ENCODE measurements around the gene FGF12.

Gene FGF12

GRCh38 chr3:192177383-192177782 lies 550.0 kb downstream of the FGF12 start:
- Mint-ChIP-seq H3K27me3 (no peaks in the 10 kb centered on the region), H3K27ac (no peak overlapping the region), H3K4me1 (no peaks in the 10 kb centered on the region), H3K9me3 (peaks cover 3 to 4% of the 10 kb centered on the region in 2 donors), H3K4me3 (no peak overlapping the region), H3K36me3 (no peaks in the 10 kb centered on the region)
- no peak for ATAC-seq (replicated peaks)
- no peak for DNase-seq

- peaks cover 3 to 4% of the 10 kb centered on the region in 2 donors for H3K9me3 Mint-ChIP-seq
- no peaks in the 10 kb centered on the region for H3K4me1 Mint-ChIP-seq
- no peaks in the 10 kb centered on the region for H3K27me3 Mint-ChIP-seq
- H3K27ac Mint-ChIP-seq = no peak overlapping the region
- ATAC-seq (replicated peaks) (no peak), DNase-seq (no peak)
- no peak overlapping the region for H3K4me3 Mint-ChIP-seq
- no peaks in the 10 kb centered on the region for H3K36me3 Mint-ChIP-seq
Measured at GRCh38 chr3:192174283-192174682, 553.1 kb downstream of the FGF12 start.

- Mint-ChIP-seq H3K4me1 (no peaks in the 10 kb centered on the region), H3K36me3 (no peaks in the 10 kb centered on the region), H3K4me3 (no peak overlapping the region), H3K27me3 (no peaks in the 10 kb centered on the region), H3K9me3 (peaks cover 3 to 4% of the 10 kb centered on the region in 2 donors), H3K27ac (no peak overlapping the region)
- ATAC-seq (replicated peaks) (no peak), DNase-seq (no peak)
Measured at GRCh38 chr3:192171213-192171612, 556.1 kb downstream of the FGF12 start.

- no peak overlapping the region for H3K4me3 Mint-ChIP-seq
Measured at GRCh38 chr3:192170659-192171058, 556.7 kb downstream of the FGF12 start.

GRCh38 chr3:192170031-192170430 lies 557.3 kb downstream of the FGF12 start:
- no peaks in the 10 kb centered on the region for H3K4me1 Mint-ChIP-seq
- DNase-seq = no peak

More at GRCh38 chr3:192170659-192171058, 556.7 kb downstream of the FGF12 start:
- DNase-seq (no peak), ATAC-seq (replicated peaks) (no peak)
- no peaks in the 10 kb centered on the region for H3K36me3 Mint-ChIP-seq
- no peaks in the 10 kb centered on the region for H3K27me3 Mint-ChIP-seq
- H3K4me1 Mint-ChIP-seq = no peaks in the 10 kb centered on the region
- no peak overlapping the region for H3K27ac Mint-ChIP-seq
- peaks cover 1 to 2% of the 10 kb centered on the region in 2 donors for H3K9me3 Mint-ChIP-seq

GRCh38 chr3:192169332-192169915 lies 557.9 kb downstream of the FGF12 start:
- DNase-seq (no peak), ATAC-seq (replicated peaks) (no peak)
- no peaks in the 10 kb centered on the region for H3K27me3 Mint-ChIP-seq
- H3K4me1 Mint-ChIP-seq = no peaks in the 10 kb centered on the region
- no peaks in the 10 kb centered on the region for H3K9me3 Mint-ChIP-seq
- no peaks in the 10 kb centered on the region for H3K36me3 Mint-ChIP-seq
- H3K27ac Mint-ChIP-seq = no peak overlapping the region
- no peak overlapping the region for H3K4me3 Mint-ChIP-seq

More at GRCh38 chr3:192170031-192170430, 557.3 kb downstream of the FGF12 start:
- H3K27me3 Mint-ChIP-seq = no peaks in the 10 kb centered on the region
- no peak for ATAC-seq (replicated peaks)
- H3K9me3 Mint-ChIP-seq = no peaks in the 10 kb centered on the region
- no peaks in the 10 kb centered on the region for H3K36me3 Mint-ChIP-seq
- no peak overlapping the region for H3K4me3 Mint-ChIP-seq
- H3K27ac Mint-ChIP-seq = no peak overlapping the region

- H3K36me3 Mint-ChIP-seq = no peaks in the 10 kb centered on the region
- no peak overlapping the region for H3K4me3 Mint-ChIP-seq
- H3K9me3 Mint-ChIP-seq = no peaks in the 10 kb centered on the region
- H3K27ac Mint-ChIP-seq = no peak overlapping the region
- H3K4me1 Mint-ChIP-seq = no peaks in the 10 kb centered on the region
- DNase-seq (no peak), ATAC-seq (replicated peaks) (no peak)
- H3K27me3 Mint-ChIP-seq = no peaks in the 10 kb centered on the region
Measured at GRCh38 chr3:192168202-192168601, 559.1 kb downstream of the FGF12 start.

GRCh38 chr3:192165552-192165951 lies 561.8 kb downstream of the FGF12 start:
- Mint-ChIP-seq H3K36me3 (no peaks in the 10 kb centered on the region), H3K4me1 (no peaks in the 10 kb centered on the region), H3K9me3 (no peaks in the 10 kb centered on the region), H3K27me3 (no peaks in the 10 kb centered on the region), H3K27ac (no peak overlapping the region), H3K4me3 (no peak overlapping the region)
- DNase-seq = no peak
- no peak for ATAC-seq (replicated peaks)

GRCh38 chr3:192161661-192162060 lies 565.7 kb downstream of the FGF12 start:
- Mint-ChIP-seq H3K4me1 (no peaks in the 10 kb centered on the region), H3K27me3 (peaks cover 3 to 4% of the 10 kb centered on the region in 2 donors), H3K9me3 (no peaks in the 10 kb centered on the region), H3K27ac (no peak overlapping the region), H3K4me3 (no peak overlapping the region), H3K36me3 (no peaks in the 10 kb centered on the region)
- DNase-seq (no peak), ATAC-seq (replicated peaks) (no peak)

GRCh38 chr3:192156382-192156781 lies 571.0 kb downstream of the FGF12 start:
- Mint-ChIP-seq H3K9me3 (no peaks in the 10 kb centered on the region), H3K27ac (no peak overlapping the region), H3K4me1 (no peaks in the 10 kb centered on the region), H3K4me3 (no peak overlapping the region), H3K27me3 (peaks cover 5 to 6% of the 10 kb centered on the region in 2 donors), H3K36me3 (no peaks in the 10 kb centered on the region)
- ATAC-seq (replicated peaks) = no peak
- no peak for DNase-seq

GRCh38 chr3:192155194-192155593 lies 572.1 kb downstream of the FGF12 start:
- Mint-ChIP-seq H3K36me3 (no peaks in the 10 kb centered on the region), H3K27ac (no peak overlapping the region), H3K27me3 (peaks cover 5 to 6% of the 10 kb centered on the region in 2 donors), H3K4me1 (no peaks in the 10 kb centered on the region), H3K9me3 (no peaks in the 10 kb centered on the region), H3K4me3 (no peak overlapping the region)
- DNase-seq (no peak), ATAC-seq (replicated peaks) (no peak)

GRCh38 chr3:192133271-192133670 lies 594.1 kb downstream of the FGF12 start:
- Mint-ChIP-seq H3K4me1 (no peaks in the 10 kb centered on the region), H3K4me3 (no peak overlapping the region), H3K27ac (no peak overlapping the region), H3K27me3 (no peaks in the 10 kb centered on the region), H3K36me3 (no peaks in the 10 kb centered on the region), H3K9me3 (no peaks in the 10 kb centered on the region)
- ATAC-seq (replicated peaks) = no peak
- no peak for DNase-seq

- no peaks in the 10 kb centered on the region for H3K36me3 Mint-ChIP-seq
- no peak overlapping the region for H3K27ac Mint-ChIP-seq
- ATAC-seq (replicated peaks) (peak; percentile 61 to 80), DNase-seq (no peak)
- no peaks in the 10 kb centered on the region for H3K9me3 Mint-ChIP-seq
- H3K27me3 Mint-ChIP-seq = no peaks in the 10 kb centered on the region
- no peak overlapping the region for H3K4me3 Mint-ChIP-seq
- H3K4me1 Mint-ChIP-seq = no peaks in the 10 kb centered on the region
Measured at GRCh38 chr3:192130534-192131132, 596.7 kb downstream of the FGF12 start.

GRCh38 chr3:192129586-192129985 lies 597.8 kb downstream of the FGF12 start:
- Mint-ChIP-seq H3K27ac (no peak overlapping the region), H3K27me3 (no peaks in the 10 kb centered on the region), H3K9me3 (no peaks in the 10 kb centered on the region), H3K4me3 (no peak overlapping the region), H3K36me3 (no peaks in the 10 kb centered on the region), H3K4me1 (no peaks in the 10 kb centered on the region)
- DNase-seq (no peak), ATAC-seq (replicated peaks) (no peak)

GRCh38 chr3:192128922-192129321 lies 598.4 kb downstream of the FGF12 start:
- no peak overlapping the region for H3K27ac Mint-ChIP-seq
- DNase-seq = no peak
- H3K9me3 Mint-ChIP-seq = no peaks in the 10 kb centered on the region
- H3K27me3 Mint-ChIP-seq = no peaks in the 10 kb centered on the region
- ATAC-seq (replicated peaks) = no peak
- H3K4me3 Mint-ChIP-seq = no peak overlapping the region
- no peaks in the 10 kb centered on the region for H3K36me3 Mint-ChIP-seq
- no peaks in the 10 kb centered on the region for H3K4me1 Mint-ChIP-seq
